ENCODE results near the gene C1QTNF7.

DNA sequence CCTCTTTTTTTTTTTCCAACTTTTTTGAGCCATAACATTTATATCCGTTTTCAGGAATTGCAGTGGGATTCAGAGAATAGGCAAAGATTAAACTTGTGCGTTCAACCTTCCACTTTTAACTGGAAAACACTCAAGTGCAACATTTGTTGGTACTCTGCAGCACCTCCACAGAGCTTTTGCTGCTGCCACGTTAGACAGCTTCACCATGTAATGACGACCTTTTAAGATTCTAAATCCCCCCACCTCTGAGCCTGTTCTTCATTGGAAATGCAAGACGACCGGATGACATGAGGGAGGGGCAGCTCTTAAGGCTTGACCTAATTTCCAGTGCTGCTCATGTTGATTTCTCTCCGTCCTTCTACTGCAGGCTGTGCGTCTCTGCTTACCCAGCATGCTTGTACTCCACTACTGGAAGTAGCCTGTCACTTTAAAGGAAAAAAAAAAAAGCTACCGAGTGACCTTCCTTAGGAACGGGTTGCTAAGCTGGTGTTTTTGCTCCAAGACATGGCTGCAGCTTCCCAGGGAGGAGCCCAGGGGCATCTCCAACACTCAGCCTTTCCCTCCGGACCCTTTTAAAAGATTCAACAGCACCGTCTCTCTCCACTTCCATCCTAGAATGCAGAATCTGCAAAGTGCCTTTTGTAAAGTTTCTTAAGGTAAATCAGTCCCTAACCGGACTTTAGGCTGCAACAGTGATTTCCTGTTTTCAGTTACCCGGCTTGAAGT, 41.7 kb downstream of the C1QTNF7 start, which contains the start of gene CC2D2A:
- TF ChIP-seq ZBTB7A (IDR thresholded peaks at IDR 0.05; ENCODE audit: low read depth) (no peak), TAF1 (IDR thresholded peaks at IDR 0.05; ENCODE audit: low read depth) (no peak), RAD21 (IDR thresholded peaks at IDR 0.05; ENCODE audit: low read depth) (no peak), TEAD4 (IDR thresholded peaks at IDR 0.05) (no peak), CREB1 (IDR thresholded peaks at IDR 0.05; ENCODE audit: low read depth) (no peak), CEBPB (IDR thresholded peaks at IDR 0.05) (no peak), EGR1 (IDR thresholded peaks at IDR 0.05) (no peak), EP300 (IDR thresholded peaks at IDR 0.05; ENCODE audit: borderline replicate concordance) (no peak), YY1 (IDR thresholded peaks at IDR 0.05; ENCODE audit: low read depth) (peak; percentile 68; the same call in 1 of the 2 replicates), NFIC (IDR thresholded peaks at IDR 0.05) (no peak), FOXM1 (IDR thresholded peaks at IDR 0.05; ENCODE audit: borderline replicate concordance, low read depth) (no peak)
- TF ChIP-seq, protein P1, sequence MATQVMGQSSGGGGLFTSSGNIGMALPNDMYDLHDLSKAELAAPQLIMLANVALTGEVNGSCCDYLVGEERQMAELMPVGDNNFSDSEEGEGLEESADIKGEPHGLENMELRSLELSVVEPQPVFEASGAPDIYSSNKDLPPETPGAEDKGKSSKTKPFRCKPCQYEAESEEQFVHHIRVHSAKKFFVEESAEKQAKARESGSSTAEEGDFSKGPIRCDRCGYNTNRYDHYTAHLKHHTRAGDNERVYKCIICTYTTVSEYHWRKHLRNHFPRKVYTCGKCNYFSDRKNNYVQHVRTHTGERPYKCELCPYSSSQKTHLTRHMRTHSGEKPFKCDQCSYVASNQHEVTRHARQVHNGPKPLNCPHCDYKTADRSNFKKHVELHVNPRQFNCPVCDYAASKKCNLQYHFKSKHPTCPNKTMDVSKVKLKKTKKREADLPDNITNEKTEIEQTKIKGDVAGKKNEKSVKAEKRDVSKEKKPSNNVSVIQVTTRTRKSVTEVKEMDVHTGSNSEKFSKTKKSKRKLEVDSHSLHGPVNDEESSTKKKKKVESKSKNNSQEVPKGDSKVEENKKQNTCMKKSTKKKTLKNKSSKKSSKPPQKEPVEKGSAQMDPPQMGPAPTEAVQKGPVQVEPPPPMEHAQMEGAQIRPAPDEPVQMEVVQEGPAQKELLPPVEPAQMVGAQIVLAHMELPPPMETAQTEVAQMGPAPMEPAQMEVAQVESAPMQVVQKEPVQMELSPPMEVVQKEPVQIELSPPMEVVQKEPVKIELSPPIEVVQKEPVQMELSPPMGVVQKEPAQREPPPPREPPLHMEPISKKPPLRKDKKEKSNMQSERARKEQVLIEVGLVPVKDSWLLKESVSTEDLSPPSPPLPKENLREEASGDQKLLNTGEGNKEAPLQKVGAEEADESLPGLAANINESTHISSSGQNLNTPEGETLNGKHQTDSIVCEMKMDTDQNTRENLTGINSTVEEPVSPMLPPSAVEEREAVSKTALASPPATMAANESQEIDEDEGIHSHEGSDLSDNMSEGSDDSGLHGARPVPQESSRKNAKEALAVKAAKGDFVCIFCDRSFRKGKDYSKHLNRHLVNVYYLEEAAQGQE (IDR thresholded peaks at IDR 0.05; ENCODE audit: low read depth), result no peak
- TF ChIP-seq, protein P2, sequence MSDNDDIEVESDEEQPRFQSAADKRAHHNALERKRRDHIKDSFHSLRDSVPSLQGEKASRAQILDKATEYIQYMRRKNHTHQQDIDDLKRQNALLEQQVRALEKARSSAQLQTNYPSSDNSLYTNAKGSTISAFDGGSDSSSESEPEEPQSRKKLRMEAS (IDR thresholded peaks at IDR 0.05), result peak; percentile 35; the same call in 1 of the 2 replicates
- TF ChIP-seq, protein P3, sequence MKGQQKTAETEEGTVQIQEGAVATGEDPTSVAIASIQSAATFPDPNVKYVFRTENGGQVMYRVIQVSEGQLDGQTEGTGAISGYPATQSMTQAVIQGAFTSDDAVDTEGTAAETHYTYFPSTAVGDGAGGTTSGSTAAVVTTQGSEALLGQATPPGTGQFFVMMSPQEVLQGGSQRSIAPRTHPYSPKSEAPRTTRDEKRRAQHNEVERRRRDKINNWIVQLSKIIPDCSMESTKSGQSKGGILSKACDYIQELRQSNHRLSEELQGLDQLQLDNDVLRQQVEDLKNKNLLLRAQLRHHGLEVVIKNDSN (IDR thresholded peaks at IDR 0.05), result no peak

Data from Ishikawa (cell line).